PC-3 (cell line): ENCODE data around the gene BARHL2. TPM values are rescaled to one million over a fixed set of nuclear protein-coding genes. Genes with fewer than 3 reads are reported as not detected.

Experiments
- ATAC-seq: fragments of 200-7000 bp; cut with Tn5 transposase; 2 replicates; pipeline ENCODE4 v1.9.1; 2020; ENCODE audit warnings: mild to moderate bottlenecking, moderate library complexity
- BruUV-seq: library from RNA; stranded (reverse); fragments of 400-500 nt; replicated peaks from 2 replicates; lab custom pipeline; 2021; lab: Mats Ljungman, UMichigan
- CTCF ChIA-PET: fragments of 300-600 bp; sonication (Branson Sonifier 250); formaldehyde crosslinking; loops from one replicate; lab custom pipeline; 2022; ENCODE audit warnings: antibody characterized with exemption; lab: Charles Lee
- POLR2A ChIA-PET: fragments of 300-600 bp; sonication (Branson Sonifier 250); formaldehyde crosslinking; loops from one replicate; lab custom pipeline; 2022; ENCODE audit warnings: antibody characterized with exemption; ENCODE audit not compliant: unreplicated experiment; lab: Charles Lee
- DNase-seq: peaks from one replicate; pipeline ENCODE4 v3.0.0-alpha.2; 2015
- H2AFZ ChIP-seq: fragments of 300-600 bp; sonication (generic); 2 replicates; pipeline ENCODE4 v1.6.0; 2016; ENCODE audit warnings: antibody characterized with exemption, low read length
- H3F3A ChIP-seq: fragments of 300-600 bp; sonication (generic); one replicate; pipeline ENCODE4 v1.6.0; 2017; ENCODE audit warnings: antibody characterized with exemption, low read length, control low read depth, mild to moderate bottlenecking; ENCODE audit not compliant: unreplicated experiment
- H3K27ac ChIP-seq: fragments of 300-600 bp; sonication (generic); 2 replicates; pipeline ENCODE4 v1.5.1; 2016; ENCODE audit warnings: mild to moderate bottlenecking, low read length
- H3K27me3 ChIP-seq: fragments of 300-600 bp; sonication (generic); 2 replicates; pipeline ENCODE4 v1.6.1; 2016; ENCODE audit warnings: low read length, mixed read lengths
- H3K36me3 ChIP-seq: fragments of 300-600 bp; sonication (generic); 2 replicates; pipeline ENCODE4 v1.6.1; 2016; ENCODE audit warnings: low read depth, mixed run types, low read length, mixed read lengths
- H3K4me1 ChIP-seq: fragments of 300-600 bp; sonication (generic); 2 replicates; pipeline ENCODE4 v1.5.1; 2016; ENCODE audit warnings: low read length; ENCODE audit not compliant: insufficient read depth
- H3K4me2 ChIP-seq: fragments of 300-600 bp; sonication (generic); 2 replicates; pipeline ENCODE4 v1.6.0; 2016; ENCODE audit warnings: low read length
- H3K4me3 ChIP-seq: fragments of 300-600 bp; sonication (generic); 2 replicates; pipeline ENCODE4 v1.5.1; 2016; ENCODE audit warnings: mild to moderate bottlenecking, low read length, mixed read lengths
- H3K79me2 ChIP-seq: fragments of 300-600 bp; sonication (generic); 2 replicates; pipeline ENCODE4 v1.6.1; 2017; ENCODE audit warnings: low read length, mixed read lengths
- H3K9ac ChIP-seq: fragments of 300-600 bp; sonication (generic); 2 replicates; pipeline ENCODE4 v1.6.0; 2016; ENCODE audit warnings: mild to moderate bottlenecking, low read length
- H3K9me2 ChIP-seq: fragments of 300-600 bp; sonication (generic); replicated peaks from 2 replicates; pipeline ENCODE4 v1.6.1; 2016; ENCODE audit warnings: mixed run types, low read length, mixed read lengths
- H3K9me3 ChIP-seq: fragments of 300-600 bp; sonication (generic); 2 replicates; pipeline ENCODE4 v1.6.1; 2016; ENCODE audit warnings: low read length, mixed read lengths
- H4K20me1 ChIP-seq: fragments of 300-600 bp; sonication (generic); 2 replicates; pipeline ENCODE4 v1.6.1; 2016; ENCODE audit warnings: low read length, mixed read lengths
- CTCF ChIP-seq: fragments of 300-600 bp; sonication (generic); conservative IDR thresholded peaks from 2 replicates; pipeline ENCODE4 v1.5.1; 2017; ENCODE audit warnings: antibody characterized with exemption, low read depth, mild to moderate bottlenecking, low read length
- EZH2 ChIP-seq: fragments of 300-600 bp; sonication (generic); IDR thresholded peaks from one replicate; pipeline ENCODE4 v1.6.1; 2017; ENCODE audit warnings: antibody characterized with exemption, mild to moderate bottlenecking, low read length; ENCODE audit not compliant: unreplicated experiment
- EZH2phosphoT487 ChIP-seq: fragments of 300-600 bp; sonication (generic); IDR thresholded peaks from 2 replicates; pipeline ENCODE4 v1.6.1; 2018; ENCODE audit warnings: mild to moderate bottlenecking, antibody characterized with exemption, low read length, borderline replicate concordance
- intact Hi-C: fragments of 100-400 bp; cut with micrococcal nuclease; formaldehyde crosslinking; loops from 2 replicates; pipeline ENCODE4 v1.9.0; 2023
- total RNA-seq: library from RNA; depleted of rRNA; stranded (reverse); fragments of >200 nt; gene quantifications from 2 replicates; pipeline ENCODE4 v1.2.3, GENCODE V29; 2014

Gene BARHL2
- total RNA-seq, 1 experiment from 2014 or later: not detected

GRCh38 chr1:90745972-90746371 lies 28.9 kb upstream of the BARHL2 start:
- no peak for ATAC-seq
- no peaks in the 10 kb centered on the region for H3K9me3 ChIP-seq
- POLR2A ChIA-PET: no interaction called here
- H3K9me2 ChIP-seq: no peaks in the 10 kb centered on the region
- no peak for DNase-seq
- H3K4me2 ChIP-seq: no peak overlapping the region
- H3K27me3 ChIP-seq: peaks cover 72% of the 10 kb centered on the region
- H3K27ac ChIP-seq: no peak overlapping the region
- CTCF ChIA-PET: no interaction called here
- H3K36me3 ChIP-seq: no peaks in the 10 kb centered on the region
- no peak overlapping the region for H2AFZ ChIP-seq
- no peaks in the 10 kb centered on the region for H3F3A ChIP-seq
- no peaks in the 10 kb centered on the region for H3K79me2 ChIP-seq
- BruUV-seq: no TSS peak
- TF ChIP-seq EZH2: no peak
- TF ChIP-seq EZH2phosphoT487: no peak
- no peak overlapping the region for H3K4me3 ChIP-seq
- H4K20me1 ChIP-seq: no peaks in the 10 kb centered on the region
- intact Hi-C loops: no loop called here
- H3K4me1 ChIP-seq: no peaks in the 10 kb centered on the region
- H3K9ac ChIP-seq: no peak overlapping the region

GRCh38 chr1:90732136-90732535 lies 15.0 kb upstream of the BARHL2 start:
- Histone ChIP-seq H3K27ac (no peak overlapping the region), H3K4me1 (no peaks in the 10 kb centered on the region), H3K9ac (no peak overlapping the region), H2AFZ (no peak overlapping the region), H3K4me3 (no peak overlapping the region), H4K20me1 (no peaks in the 10 kb centered on the region), H3K27me3 (peaks cover 94% of the 10 kb centered on the region), H3F3A (no peaks in the 10 kb centered on the region), H3K4me2 (no peak overlapping the region), H3K79me2 (no peaks in the 10 kb centered on the region), H3K9me2 (no peaks in the 10 kb centered on the region), H3K9me3 (no peaks in the 10 kb centered on the region), H3K36me3 (no peaks in the 10 kb centered on the region)
- POLR2A ChIA-PET: no interaction called here
- intact Hi-C loops: loop anchor here (10.0 kb wide), 1 partner anchor 123 kb away; no protein-coding TSS in a partner anchor
- no TSS peak for BruUV-seq
- CTCF ChIA-PET: no interaction called here
- no peak for ATAC-seq
- DNase-seq: no peak
- TF ChIP-seq EZH2 (no peak), EZH2phosphoT487 (no peak), CTCF (no peak)

- Histone ChIP-seq H2AFZ (no peak overlapping the region), H3K27ac (no peak overlapping the region), H3K79me2 (no peaks in the 10 kb centered on the region), H3K9me3 (no peaks in the 10 kb centered on the region), H3K4me2 (no peak overlapping the region), H3K9ac (no peak overlapping the region), H3K9me2 (no peaks in the 10 kb centered on the region), H3F3A (no peaks in the 10 kb centered on the region), H3K4me3 (no peak overlapping the region), H3K4me1 (no peaks in the 10 kb centered on the region), H4K20me1 (no peaks in the 10 kb centered on the region), H3K27me3 (peaks cover 96% of the 10 kb centered on the region), H3K36me3 (no peaks in the 10 kb centered on the region)
- ChIA-PET POLR2A (no interaction called here), CTCF (no interaction called here)
- intact Hi-C loops: loop anchor here (10.0 kb wide), 1 partner anchor 123 kb away; no protein-coding TSS in a partner anchor
- DNase-seq: no peak
- BruUV-seq: no TSS peak
- no peak for ATAC-seq
- no peak for TF ChIP-seq EZH2phosphoT487
- no peak for TF ChIP-seq EZH2
- TF ChIP-seq CTCF: no peak
These were observed 14.4 kb upstream of the BARHL2 start for GRCh38 chr1:90731382-90732050.
